Osteoblast (primary cell): ENCODE results near the gene SLC28A1. TPM values are rescaled to one million over a fixed set of nuclear protein-coding genes. Genes with fewer than 3 reads are reported as not detected.

Experiments
- DNase-seq: peaks from one replicate; pipeline ENCODE4 v3.0.0; 2011; ENCODE audit warnings: low spot score, mixed read lengths; ENCODE audit not compliant: insufficient read length; ENCODE audit errors: missing footprints
- H2AFZ ChIP-seq: 2 replicates; pipeline ENCODE4 v1.6.0; 2011; ENCODE audit warnings: mild to moderate bottlenecking, low read length
- H3K27ac ChIP-seq: 2 replicates; pipeline ENCODE4 v1.5.1; 2011; ENCODE audit warnings: mild to moderate bottlenecking, low read depth, low read length, moderate library complexity
- H3K27me3 ChIP-seq: 2 replicates; pipeline ENCODE4 v1.6.0; 2012; ENCODE audit warnings: mild to moderate bottlenecking, control low read depth, inconsistent platforms, low read length, moderate library complexity; ENCODE audit not compliant: insufficient read depth
- H3K36me3 ChIP-seq: 2 replicates; pipeline ENCODE4 v1.5.1; 2011; ENCODE audit warnings: mild to moderate bottlenecking, low read length, control low read depth, moderate library complexity; ENCODE audit not compliant: insufficient read depth
- H3K4me1 ChIP-seq: 2 replicates; pipeline ENCODE4 v1.5.1; 2011; ENCODE audit warnings: mild to moderate bottlenecking, low read length, control low read depth, moderate library complexity; ENCODE audit not compliant: insufficient read depth
- H3K4me2 ChIP-seq: 2 replicates; pipeline ENCODE4 v1.6.0; 2011; ENCODE audit warnings: mild to moderate bottlenecking, low read length; ENCODE audit not compliant: insufficient read depth
- H3K4me3 ChIP-seq: fragments of 200-600 bp; sonication (generic); 3 replicates; pipeline ENCODE4 v1.5.1; 2012; ENCODE audit warnings: mild to moderate bottlenecking, low read length, inconsistent platforms; ENCODE audit not compliant: insufficient read depth
- H3K79me2 ChIP-seq: 2 replicates; pipeline ENCODE4 v1.6.0; 2012; ENCODE audit warnings: mild to moderate bottlenecking, low read length, control low read depth, inconsistent platforms; ENCODE audit not compliant: insufficient read depth
- H3K9me3 ChIP-seq: 2 replicates; pipeline ENCODE4 v1.5.1; 2011; ENCODE audit warnings: low read depth, low read length, control low read depth
- H4K20me1 ChIP-seq: 2 replicates; pipeline ENCODE4 v1.6.0; 2012; ENCODE audit warnings: mild to moderate bottlenecking, low read length, control low read depth; ENCODE audit not compliant: insufficient read depth
- CTCF ChIP-seq: IDR thresholded peaks from 2 replicates; pipeline ENCODE4 v1.5.1; 2011; ENCODE audit warnings: mild to moderate bottlenecking, low read depth, low read length, moderate library complexity; ENCODE audit errors: extremely low read depth
- total RNA-seq: library from RNA; depleted of rRNA; stranded (reverse); fragments of >200 nt; gene quantifications from 2 replicates; pipeline ENCODE4 v1.2.3, GENCODE V29; 2012

SLC28A1 gene
- total RNA-seq, 1 donor: not detected

GRCh38 chr15:84942456-84942855, 58.0 kb downstream of the SLC28A1 start:
- DNase-seq: no peak
- H3K4me3 ChIP-seq: no peak overlapping the region
- no peaks in the 10 kb centered on the region for H3K79me2 ChIP-seq
- no peaks in the 10 kb centered on the region for H3K36me3 ChIP-seq
- H3K27me3 ChIP-seq: no peaks in the 10 kb centered on the region
- no peak overlapping the region for H2AFZ ChIP-seq
- H3K27ac ChIP-seq: no peak overlapping the region
- H3K9me3 ChIP-seq: no peaks in the 10 kb centered on the region
- H4K20me1 ChIP-seq: no peaks in the 10 kb centered on the region
- TF ChIP-seq CTCF: no peak
- H3K4me1 ChIP-seq: no peaks in the 10 kb centered on the region
- no peak overlapping the region for H3K4me2 ChIP-seq

- no peaks in the 10 kb centered on the region for H3K9me3 ChIP-seq
- no peaks in the 10 kb centered on the region for H3K36me3 ChIP-seq
- H3K4me1 ChIP-seq: peaks cover 19% of the 10 kb centered on the region
- H3K27me3 ChIP-seq: no peaks in the 10 kb centered on the region
- H4K20me1 ChIP-seq: no peaks in the 10 kb centered on the region
- H3K4me3 ChIP-seq: no peak overlapping the region
- DNase-seq: no peak
- no peaks in the 10 kb centered on the region for H3K79me2 ChIP-seq
- H3K27ac ChIP-seq: no peak overlapping the region
- no peak overlapping the region for H3K4me2 ChIP-seq
- no peak overlapping the region for H2AFZ ChIP-seq
- no peak for TF ChIP-seq CTCF
Measured at GRCh38 chr15:84944311-84944710, 59.8 kb downstream of the SLC28A1 start.

- Histone ChIP-seq H3K27ac (no peak overlapping the region), H2AFZ (no peak overlapping the region), H3K4me3 (no peak overlapping the region), H3K4me2 (no peak overlapping the region), H3K9me3 (no peaks in the 10 kb centered on the region), H3K27me3 (no peaks in the 10 kb centered on the region), H3K79me2 (no peaks in the 10 kb centered on the region), H3K36me3 (no peaks in the 10 kb centered on the region), H4K20me1 (no peaks in the 10 kb centered on the region), H3K4me1 (peaks cover 24% of the 10 kb centered on the region)
- DNase-seq: no peak
- TF ChIP-seq CTCF: no peak
Measured at GRCh38 chr15:84944861-84945260, 60.4 kb downstream of the SLC28A1 start.

- DNase-seq: no peak
- no peaks in the 10 kb centered on the region for H3K79me2 ChIP-seq
- no peak overlapping the region for H3K4me3 ChIP-seq
- H3K4me2 ChIP-seq: no peak overlapping the region
- peak overlapping the region; percentile 71 for H3K27ac ChIP-seq
- H3K27me3 ChIP-seq: no peaks in the 10 kb centered on the region
- H3K9me3 ChIP-seq: no peaks in the 10 kb centered on the region
- peaks cover 32% of the 10 kb centered on the region for H3K4me1 ChIP-seq
- TF ChIP-seq CTCF: no peak
- no peaks in the 10 kb centered on the region for H4K20me1 ChIP-seq
- no peaks in the 10 kb centered on the region for H3K36me3 ChIP-seq
- no peak overlapping the region for H2AFZ ChIP-seq
Measured at GRCh38 chr15:84946772-84947489, 62.5 kb downstream of the SLC28A1 start.
